GM21526 (cell line): ENCODE data around the gene ELOF1.

Source experiments
- ATAC-seq: cut with Tn5 transposase; IDR thresholded peaks from one replicate; pipeline ENCODE4 v1.9.1; 2021; ENCODE audit warnings: moderate library complexity; ENCODE audit not compliant: unreplicated experiment, low FRiP score

ELOF1 gene

DNA sequence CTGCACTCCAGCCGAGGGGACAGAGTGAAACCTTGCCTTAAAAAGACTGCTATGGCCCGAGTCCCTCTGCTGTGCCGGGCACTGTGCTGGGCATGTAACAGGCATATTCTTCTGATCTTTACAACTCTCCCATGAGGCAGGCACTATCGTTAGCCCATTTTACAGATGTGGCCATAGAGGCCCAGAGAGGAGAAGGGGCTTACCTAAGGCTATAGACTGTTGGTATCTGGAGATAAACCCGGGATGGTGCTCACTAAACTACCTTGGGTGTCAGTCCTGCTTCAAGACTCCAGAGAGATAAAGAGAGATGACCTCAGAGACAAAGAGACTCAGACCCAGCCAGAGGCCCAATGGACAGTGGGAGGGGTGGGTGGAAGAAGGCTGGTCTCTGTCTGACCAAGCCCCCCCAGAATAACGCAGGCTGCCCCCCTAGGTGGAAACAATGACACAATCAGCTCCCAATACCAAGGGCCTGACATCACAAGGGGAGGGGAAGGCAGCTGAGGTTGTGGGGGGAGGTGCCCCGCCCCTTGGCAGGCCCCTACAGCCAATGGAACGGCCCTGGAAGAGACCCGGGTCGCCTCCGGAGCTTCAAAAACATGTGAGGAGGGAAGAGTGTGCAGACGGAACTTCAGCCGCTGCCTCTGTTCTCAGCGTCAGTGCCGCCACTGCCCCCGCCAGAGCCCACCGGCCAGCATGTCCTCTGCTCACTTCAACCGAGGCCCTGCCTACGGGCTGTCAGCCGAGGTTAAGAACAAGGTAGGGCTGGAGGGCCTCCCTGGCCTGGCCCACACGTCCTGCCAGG is 20.6 kb downstream of the ELOF1 start, which contains the start of gene CNN1:
TSS of gene CNN1 (plus strand) at position 620 of the 805 bp plus-strand sequence. CDS start at position 697, 77 bp downstream.
- ATAC-seq, result no peak

DNA sequence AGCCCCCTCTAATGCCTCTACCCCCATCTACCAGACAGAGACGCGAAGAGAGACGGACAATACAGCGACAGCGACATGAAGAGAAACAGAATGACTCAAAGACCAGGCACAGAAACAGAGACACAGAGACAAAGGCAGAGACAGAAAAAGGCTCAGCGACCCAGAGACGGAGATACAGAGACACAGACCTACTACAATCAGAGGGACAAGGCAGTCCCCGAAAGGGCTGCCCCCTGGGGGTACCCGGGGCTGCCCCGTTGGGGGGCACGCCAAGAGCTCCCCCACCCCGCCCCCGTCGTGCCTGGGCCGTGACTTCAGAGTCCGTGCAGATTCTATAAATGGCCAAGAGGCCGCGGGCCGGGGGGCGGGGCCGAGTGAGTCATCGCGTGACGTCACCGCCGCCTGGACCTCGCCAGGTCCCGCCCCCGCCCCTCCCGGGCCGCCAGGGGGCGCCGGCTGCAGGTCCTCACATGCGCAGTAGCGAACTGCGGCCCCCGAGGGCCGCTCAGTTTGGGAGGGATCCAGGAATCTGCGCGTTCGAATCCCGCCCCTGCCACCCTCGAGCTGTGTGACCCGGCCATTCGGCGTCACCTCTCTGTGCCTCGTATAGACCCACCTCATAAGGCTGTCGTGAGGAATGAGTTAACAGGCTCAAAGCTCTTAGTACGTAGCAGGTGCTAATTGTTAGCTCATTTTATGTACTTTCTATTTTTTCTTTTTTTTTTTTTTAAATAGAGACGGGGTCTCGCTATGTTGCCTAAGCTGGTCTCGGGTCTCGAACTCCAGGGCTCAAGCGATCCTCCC is 23.0 kb downstream of the ELOF1 start:
- peak; percentile 59 for ATAC-seq

GRCh38 chr19:11534948-11535347 is 24.1 kb downstream of the ELOF1 start:
- no peak for ATAC-seq

- no peak for ATAC-seq
Observed at GRCh38 chr19:11534538-11534937, 24.5 kb downstream of the ELOF1 start.

GRCh38 chr19:11530432-11530831 is 28.6 kb downstream of the ELOF1 start:
- ATAC-seq, result no peak

DNA sequence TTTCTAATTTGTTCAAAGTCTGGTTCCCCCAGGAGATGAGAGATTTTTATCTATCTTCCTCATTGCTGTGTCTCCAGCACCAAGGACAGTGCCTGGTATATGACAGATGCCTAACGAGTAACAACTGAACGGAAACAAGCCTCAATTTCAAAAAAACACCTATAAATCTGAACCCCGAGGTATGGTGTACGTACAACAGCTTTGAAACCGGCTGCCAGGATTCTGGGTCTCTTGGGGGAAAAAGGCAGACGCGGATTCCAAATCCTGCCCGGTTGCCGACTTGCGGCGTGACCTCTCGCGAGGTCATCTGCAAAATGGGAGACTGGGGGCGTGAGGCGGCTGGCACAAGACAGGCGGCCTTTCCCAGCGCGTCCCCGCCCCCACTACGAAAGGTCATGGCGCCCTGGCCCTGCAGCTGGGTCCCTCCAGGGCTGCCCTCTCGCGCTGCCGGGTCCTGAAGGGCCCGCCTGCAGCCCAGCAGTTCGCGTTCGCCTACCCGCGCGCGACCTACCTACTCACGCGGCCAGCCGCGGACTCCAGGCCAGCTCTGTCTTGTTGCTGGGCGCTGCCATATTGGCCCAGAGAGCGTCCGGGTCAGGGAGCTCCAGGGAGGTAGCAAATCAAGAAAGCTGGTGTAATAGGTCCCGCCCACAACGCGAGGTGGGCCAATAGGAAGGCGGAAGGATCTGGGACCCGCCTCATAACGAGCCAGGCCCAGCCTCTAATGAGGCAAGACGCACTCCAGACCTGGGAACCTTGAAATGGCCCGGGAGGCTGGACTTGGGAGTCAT is 30.3 kb downstream of the ELOF1 start, which contains the start of gene ECSIT:
TSS of gene ECSIT (minus strand) at position 584 of the 791 bp plus-strand sequence. CDS start 9,964 bp downstream, outside the sequence.
- peak; percentile 86 for ATAC-seq

DNA sequence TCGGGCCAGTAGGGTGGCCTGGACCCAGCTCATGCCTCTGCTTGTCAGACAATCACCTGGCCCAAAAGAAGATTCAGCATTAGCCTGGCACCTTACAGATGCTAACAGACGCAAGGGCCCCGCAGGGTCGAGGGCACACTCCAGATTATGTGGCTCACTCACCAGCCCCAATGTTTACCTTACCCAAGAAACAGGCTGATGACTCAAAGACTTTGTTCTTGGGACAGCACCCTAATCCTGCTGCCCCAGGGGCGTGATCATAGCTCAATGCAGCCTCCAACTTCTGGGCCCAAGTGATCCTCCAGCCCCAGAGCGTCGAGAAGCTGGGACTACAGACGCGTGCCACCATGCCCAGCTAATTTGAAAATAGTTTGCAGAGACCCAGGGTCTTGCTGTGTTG is 39.9 kb downstream of the ELOF1 start:
- no peak for ATAC-seq

DNA sequence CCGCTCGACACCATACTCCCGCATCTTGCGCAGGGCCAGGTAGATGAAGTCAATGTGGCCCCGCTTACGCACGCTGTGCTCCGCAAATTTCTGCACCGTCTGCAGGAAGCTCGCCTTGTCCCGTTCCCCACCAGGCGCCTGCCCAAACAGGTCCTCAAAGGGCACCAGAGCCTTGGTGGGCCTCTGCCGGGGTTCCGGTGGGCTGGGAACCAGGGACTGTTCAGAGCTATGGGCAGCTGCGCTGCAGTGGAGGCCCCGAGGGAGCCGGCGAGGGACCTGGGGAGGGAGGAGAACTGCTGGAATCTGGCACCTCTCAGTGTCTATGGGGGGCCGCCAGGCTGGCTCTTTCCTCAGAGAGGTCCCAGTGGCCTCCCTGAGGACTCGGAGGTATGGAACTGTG is 45.1 kb downstream of the ELOF1 start:
- ATAC-seq, result no peak

DNA sequence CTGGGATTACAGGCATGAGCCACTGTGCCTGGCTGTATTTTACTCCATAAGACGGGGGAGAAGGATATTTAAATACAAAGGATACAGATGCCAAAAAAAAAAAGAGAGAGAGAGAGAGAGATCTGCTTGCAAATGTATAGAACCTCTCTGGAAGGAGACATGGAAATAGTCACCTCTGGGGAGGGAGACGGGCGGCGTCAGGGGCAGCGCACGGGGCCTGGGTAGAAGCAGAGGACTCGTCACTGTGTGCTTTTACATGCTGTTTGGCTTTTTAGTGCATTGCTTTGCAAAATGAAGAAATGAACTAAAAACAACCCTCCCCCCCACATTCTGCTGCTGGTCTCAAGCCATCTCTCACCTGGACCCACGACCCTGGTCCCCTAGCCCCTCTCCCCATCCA is 48.6 kb downstream of the ELOF1 start:
- no peak for ATAC-seq

DNA sequence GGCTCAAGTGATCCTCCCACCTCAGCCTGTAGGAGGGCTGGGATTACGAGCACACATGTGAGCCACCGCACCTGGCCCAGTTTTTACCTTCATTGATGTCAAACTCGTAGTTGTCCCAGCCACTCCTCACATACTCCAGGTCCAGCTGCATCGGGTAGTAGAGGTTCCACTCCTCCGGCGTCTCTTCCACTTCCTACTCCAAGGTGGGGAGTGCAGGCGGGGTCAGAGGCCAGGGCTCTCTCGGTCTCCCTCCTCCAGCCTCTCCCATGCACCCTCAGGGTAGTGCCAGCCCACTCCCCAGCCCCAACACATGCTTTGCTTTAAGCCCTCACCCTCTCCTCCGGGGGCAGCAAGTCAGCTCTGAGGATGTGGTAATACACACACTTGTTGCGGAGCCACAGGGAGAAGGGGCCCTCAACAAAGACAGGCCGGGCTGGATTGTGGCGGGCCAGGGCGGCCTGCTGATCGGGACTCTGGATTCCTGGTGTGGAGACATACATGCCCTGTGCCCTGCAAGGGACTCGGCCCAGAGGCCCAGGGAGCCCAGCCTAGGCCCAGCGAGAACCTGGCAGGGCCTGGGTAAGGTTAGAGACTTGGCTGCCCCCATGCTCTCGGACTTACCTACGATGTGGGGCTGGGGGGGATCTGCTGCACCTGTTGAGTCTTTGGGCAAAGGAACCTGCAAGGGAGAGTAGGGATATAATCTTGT is 51.5 kb downstream of the ELOF1 start:
- no peak for ATAC-seq

DNA sequence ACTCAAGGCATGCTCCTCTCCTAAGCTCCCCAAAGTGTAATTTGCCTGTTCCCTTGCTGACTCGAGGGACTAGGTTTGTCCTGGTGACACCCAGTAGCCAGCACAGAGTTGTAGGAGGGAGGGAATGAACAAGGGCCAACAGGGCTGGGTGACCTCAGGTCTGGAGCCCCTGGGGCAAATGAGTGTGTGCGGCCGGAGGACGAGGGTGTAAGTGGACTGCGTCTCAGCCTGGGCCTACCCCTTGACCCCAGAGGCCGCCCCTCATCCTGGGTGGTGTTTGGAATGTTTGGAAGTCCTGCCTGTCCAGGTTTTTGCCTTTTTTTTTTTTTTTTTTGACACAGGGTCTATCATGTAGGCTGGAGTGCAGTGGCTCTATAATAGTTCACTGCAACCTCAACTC is 52.1 kb downstream of the ELOF1 start:
- no peak for ATAC-seq

- ATAC-seq, result peak; percentile 10
Observed at GRCh38 chr19:11506101-11506555, 52.9 kb downstream of the ELOF1 start.

DNA sequence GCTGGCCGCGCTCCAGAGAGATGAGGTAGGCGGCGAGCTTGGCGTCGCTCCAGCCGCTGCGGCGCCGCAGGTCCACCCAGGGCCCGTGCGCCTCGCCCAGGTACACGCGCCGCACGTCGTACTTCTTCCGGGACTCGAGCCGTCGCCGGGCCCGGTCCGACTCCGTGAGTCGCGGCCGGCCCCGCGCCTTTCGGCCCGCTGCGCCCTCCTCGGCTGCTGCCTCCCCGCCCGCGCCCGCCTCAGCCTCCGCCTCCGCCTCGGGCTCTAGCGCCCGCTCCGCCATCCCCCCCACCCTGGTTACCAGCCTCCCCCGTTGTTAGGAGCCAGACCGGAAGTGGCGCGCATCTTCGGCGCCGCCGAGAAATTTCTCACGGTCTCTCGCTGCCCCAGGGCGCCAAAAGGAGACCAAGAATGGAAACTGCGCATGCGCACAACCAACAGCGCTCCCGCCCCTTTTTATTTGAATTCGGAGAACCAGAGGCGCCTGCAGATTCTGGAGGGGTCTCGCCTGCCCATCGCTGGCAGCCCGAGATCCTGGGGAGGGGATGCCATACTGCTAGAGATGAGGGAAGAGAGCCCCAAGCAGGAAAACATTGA is 53.4 kb downstream of the ELOF1 start, which contains the start of gene ZNF653:
TSS of gene ZNF653 (minus strand) at position 336 of the 597 bp plus-strand sequence. CDS start at position 283, 53 bp downstream.
- peak; percentile 40 for ATAC-seq

- ATAC-seq, result peak; percentile 75
Observed at GRCh38 chr19:11505032-11505503, 54.0 kb downstream of the ELOF1 start.

GRCh38 chr19:11504502-11505031 is 54.5 kb downstream of the ELOF1 start:
- peak; percentile 1 for ATAC-seq
